Measurements from ENCODE around the gene CTNND2. TPM values are rescaled to one million over a fixed set of nuclear protein-coding genes. Genes with fewer than 3 reads are reported as not detected.

Gene CTNND2
- polyA plus RNA-seq, 1 donor = 0.75 TPM

DNA sequence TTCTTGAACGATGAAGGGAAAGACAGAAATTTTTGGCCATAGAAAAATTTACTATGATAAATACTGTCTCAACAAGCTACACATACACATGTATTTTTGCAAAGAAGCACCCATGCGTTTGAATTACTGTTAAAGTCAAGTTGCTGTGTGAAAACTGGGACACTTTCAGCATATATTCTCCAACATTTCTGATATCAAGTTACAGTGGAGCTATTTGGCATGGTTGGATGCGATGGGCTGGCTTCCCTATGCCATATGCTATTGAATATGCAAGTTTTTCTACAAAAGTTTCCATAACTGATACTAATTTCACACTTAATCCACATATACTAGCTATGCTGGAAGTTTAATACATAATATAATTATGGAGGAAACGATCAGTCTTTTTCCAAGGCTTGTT lies 381.4 kb downstream of the CTNND2 start:
- no peak for DNase-seq (ENCODE audit: low read depth)

DNA sequence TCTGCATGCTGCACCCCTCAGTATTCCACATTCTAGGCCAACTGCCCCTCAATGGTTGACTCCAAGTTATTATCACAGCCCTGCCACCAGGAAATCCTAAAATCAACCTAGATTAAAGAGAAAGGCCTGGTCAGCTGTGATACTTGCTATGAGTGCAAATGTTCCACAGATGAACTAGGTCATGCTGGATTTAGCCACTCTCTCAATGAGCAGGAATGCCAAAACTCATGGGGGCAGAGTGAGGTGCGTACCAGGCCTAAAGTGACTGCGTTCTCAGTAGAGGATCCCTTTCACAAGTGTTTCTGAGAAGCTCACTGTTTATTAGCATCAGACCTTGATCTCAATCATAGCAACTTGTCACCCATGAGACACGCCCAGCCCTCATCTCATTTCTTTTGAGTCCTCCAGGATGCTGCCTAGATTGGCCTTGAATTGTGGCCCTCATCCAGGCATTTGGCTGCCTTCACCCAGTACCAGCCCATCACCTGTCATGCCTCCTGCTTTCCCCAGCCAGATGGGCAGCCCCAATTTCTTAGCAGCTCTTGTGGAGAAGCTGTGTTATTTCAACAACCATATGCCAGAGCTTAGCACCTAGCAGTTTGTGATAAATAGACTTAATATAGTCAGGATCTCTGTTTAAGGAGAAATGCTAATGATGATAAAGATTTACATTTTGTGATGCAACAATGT lies 383.9 kb downstream of the CTNND2 start:
- DNase-seq (ENCODE audit: low read depth) = no peak

DNA sequence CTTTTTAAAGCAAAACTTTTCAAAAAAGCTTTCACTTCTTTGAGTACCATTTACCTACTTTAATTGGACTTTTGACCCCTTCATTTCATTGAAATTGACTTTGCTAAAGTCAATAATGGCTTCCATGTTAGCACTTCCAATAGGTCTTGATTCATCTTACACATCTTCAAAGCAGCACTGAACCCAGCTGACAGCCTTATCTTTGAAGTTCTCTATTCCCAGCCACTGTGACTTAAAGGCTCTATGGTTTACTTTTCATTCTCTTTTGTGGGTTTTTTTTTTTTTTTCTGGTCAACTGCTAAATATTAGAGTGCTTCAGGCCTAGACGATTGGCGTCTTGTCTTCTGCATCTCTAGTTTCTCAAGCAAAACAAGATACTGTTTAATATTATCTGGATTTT lies 385.0 kb downstream of the CTNND2 start:
- DNase-seq (ENCODE audit: low read depth) = no peak

DNA sequence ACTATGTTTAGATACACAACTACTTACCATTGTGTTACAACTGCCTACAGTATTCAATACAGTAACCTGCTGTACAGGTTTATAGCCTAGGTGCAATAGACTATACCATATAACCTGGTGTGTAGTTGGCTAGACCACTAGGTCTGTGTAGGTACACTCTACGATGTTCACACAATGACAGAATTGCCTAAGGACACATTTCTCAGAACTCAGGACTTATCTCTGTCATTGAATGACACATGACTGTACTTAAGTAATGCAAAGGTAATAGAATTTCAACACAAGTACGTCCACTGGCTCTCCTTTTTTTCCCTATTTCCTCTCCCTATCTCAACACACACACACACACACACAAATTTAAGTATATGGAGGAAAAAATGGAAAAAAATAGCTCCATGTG lies 385.6 kb downstream of the CTNND2 start:
- DNase-seq (ENCODE audit: low read depth) = no peak

DNA sequence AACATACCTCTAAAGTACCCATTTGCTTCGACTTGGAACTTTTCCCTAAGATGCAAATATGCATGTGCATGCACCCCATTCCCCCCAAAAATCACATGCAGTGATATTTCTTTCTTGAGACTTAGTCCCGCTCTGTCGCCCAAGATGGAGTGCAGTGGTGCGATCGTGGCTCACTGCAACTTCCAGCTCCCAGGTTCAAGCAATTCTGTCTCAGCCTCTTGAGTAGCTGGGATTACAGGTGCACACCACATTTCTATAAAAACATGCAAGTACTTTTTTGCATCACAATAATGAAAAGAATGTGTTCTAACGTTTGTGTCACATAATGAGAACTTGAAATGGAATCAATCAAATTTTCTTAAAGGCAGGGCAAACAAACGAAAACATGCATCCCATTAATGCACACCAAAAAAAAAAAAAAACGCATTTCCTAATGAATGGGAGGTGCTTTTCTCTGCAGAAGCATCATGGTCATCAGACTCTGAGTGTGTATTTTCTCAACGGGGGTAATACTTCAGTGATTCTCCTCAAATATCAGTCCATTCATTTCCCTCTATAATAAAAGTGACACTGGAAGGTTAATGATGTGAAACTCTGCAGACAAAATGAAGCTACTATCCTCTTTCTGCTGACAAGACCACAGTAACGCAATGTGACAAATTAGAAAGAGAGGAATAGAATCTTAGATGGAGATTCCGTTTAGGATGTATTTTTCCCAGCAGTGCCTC lies 389.4 kb downstream of the CTNND2 start:
- no peak for DNase-seq (ENCODE audit: low read depth)

DNA sequence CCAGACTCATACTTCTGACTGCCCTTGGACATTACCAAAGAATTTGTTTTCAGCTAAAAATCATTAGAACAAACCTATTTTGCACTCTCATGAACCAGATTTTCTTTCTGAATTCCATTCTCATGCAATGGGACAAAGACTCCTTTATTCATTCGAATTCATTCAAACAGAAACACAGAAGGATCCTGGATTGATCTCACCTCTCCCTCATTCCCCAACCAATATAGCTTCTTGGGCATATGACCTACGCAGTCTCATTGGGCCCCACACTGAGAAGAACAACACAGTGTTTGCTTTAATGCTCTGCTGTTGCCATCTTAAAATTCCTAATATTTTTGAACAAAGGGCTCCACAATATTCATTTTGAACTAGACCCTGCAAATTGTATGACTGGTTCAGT lies 392.4 kb downstream of the CTNND2 start:
- DNase-seq (ENCODE audit: low read depth) = no peak

DNA sequence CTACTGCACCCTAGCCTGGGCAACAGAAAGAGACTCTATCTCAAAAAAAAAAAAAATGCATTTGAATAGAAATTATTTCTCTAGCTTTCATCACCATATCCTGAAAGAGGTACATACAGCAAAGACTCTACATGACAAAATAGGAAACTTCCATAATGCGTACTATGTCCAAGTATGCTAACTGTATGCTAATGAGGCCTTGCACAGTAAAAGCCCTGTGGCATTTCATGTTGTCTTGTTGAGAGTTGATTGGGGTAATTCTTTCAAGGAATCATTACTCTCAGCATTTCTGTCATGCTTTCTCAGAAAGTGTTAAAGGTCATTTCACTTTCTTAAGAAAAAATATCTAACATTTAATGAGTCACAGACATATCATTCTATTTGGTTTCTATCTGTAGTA lies 393.4 kb downstream of the CTNND2 start:
- no peak for DNase-seq (ENCODE audit: low read depth)

DNA sequence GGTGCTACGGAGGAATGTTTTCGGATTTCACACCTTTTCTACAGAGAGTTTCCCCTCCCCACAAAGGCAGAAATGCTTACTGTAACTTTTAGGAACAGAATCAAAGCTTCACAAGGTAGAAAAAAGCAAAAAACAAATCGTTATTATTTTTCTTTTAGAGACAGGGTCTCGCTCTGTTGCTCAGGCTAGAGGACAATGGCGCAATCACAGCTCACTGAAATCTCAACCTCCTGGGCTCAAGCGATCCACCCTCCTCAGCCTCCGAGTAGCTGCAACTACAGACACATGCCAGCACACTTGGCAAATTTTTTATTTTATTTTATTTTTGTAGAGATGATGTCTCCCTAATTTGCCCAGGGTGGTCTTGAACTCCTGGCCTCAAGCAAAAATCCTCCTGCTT lies 394.5 kb downstream of the CTNND2 start:
- DNase-seq (ENCODE audit: low read depth) = no peak

DNA sequence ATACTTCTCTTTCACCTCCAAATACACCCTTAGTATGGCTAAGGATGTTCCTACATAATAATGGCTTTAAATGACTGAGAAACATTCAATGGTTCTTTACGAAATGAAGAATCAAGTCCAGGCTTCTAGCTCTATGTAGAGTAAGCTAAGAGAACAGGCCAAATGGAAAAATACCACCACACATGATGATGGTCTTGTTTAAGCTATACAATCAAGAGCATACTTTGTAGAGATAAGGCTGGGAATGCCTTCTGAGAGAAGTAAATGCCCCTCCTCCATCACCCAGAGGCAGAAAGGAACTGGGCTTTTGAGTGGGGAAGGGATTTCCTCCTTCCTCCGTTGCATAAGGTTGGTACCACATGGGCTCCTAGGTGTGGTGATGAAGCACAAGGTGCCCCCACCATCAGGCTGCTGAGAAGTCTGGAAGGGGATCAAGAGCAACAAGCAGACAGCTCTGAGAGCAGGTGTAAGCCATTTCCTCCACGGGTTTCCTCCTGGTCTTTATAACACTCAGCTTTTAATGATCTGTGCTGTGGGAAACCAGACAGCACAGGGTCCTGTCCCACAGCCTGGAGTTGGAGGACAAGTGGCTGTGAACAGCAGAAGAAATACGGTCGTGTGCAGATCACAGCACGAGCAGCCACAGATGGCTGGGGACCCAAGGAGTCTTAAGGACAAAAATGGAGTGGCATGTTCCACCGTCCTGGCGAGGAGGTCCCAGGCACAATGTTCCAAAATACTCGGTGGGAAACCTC lies 396.9 kb downstream of the CTNND2 start:
- no peak for DNase-seq (ENCODE audit: low read depth)

DNA sequence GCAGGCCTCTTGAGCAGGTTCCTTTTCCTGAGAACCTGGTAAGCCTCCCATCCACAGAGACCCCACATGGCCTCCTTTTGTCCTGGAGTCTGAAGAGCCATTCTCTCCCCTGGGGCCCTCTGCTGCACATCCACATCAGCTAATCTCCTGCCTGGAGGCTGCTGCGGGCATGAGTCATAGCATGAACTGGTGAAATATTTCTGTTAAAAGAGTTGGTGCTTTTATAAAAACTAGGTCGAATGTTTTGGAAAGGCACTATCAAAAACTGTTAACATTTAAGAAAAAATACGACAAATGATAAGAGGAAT lies 399.4 kb downstream of the CTNND2 start:
- DNase-seq (ENCODE audit: low read depth) = no peak

DNA sequence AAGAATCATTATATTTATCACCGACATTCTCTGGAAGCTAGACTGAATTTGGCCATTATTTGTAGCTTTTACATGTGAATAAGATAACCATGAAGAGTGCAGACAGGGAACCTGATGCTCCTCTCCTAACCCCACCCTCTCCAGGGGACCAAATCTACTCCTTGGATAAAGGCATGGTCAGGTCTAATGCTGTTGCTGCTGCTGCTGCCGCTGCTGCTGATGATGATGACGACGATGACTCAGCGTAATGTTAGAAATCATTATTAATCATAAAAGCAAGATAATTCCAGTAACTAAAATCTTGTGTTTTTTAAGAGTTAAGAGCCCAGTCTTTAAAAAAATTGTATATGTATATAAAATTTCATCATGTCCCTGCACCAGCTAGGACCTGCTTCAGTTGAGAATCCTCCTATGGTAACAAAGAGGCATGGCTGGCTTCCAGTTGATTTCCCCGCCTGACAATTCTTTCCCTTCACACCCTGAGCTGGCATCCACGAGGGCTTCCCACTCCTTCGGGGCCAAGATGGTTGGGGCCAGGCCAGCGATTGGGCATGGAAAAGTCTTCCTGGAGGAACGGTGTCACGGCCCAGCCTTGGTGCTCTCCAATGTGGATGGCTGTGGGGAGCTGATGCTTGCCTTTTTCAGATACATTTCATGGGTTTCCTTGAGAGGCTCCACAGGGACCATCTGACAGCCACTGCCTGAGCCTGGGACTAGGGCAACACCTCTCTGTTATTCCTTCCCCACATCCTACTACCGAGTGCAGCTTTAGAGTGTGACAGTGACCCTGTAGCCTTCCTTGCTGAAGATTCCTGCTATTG lies 400.0 kb downstream of the CTNND2 start:
- DNase-seq (ENCODE audit: low read depth) = no peak

DNA sequence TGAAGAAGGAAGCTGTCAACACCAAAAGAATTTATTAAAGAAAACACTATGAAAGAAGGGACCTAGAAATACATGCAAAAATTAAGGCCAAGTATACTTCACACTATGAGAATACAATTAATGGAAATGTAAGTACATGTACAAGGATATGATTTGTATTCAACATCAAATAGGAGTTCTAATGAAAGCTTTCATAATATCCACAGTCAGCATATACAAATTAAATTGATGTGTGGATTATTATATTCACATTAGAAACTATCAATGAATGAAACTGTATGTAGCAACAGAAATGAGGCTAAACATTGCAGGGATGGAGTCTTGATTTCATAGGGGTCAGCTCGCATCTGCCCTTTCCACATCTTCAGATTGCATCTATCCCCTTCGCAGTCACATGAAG lies 401.5 kb downstream of the CTNND2 start:
- no peak for DNase-seq (ENCODE audit: low read depth)

DNA sequence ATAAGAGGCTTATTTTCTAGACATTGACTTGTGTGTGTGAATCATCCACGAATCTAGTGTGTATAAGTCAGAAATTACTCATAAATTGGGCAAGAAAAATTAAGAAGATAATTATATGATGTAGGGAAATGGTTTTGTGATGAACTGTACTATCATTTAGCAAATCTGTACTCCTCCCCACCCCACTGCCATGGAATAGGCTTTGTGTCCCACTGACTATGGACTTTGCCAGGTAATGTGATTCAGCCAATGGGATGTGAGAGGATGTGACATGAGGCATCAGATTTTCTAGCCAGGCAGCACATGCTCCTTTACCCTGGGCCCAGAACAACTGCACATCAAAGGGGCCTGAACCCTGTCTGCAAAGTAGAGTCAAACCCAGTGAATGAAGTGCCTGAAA lies 406.6 kb downstream of the CTNND2 start:
- DNase-seq (ENCODE audit: low read depth) = no peak

DNA sequence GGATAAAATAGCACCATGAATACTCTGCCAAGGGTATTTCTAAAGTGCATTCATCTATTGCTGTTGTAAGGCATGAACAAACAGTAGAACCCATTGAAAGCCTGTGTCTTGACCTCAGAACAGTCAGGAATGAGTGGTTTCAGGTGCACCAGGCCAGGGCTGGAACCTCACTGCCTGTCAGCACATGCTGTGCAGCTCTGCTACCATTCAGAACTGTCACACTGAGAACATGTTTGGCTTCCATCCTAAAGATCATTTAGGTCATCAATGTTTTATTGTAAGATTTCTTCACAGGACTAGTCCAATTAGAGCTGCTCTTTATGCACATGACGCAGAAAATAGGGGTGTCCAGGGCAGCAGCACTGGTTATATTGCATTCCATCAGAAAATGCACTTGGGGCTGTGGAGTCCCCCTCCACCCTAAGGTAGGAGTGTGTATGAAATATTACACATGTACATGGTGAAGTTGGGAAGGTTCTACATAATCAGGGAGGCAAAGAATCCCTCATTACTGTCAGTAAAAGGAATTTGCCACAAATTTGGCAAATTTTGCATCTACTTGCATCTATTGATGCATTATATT lies 408.0 kb downstream of the CTNND2 start:
- DNase-seq (ENCODE audit: low read depth) = no peak

DNA sequence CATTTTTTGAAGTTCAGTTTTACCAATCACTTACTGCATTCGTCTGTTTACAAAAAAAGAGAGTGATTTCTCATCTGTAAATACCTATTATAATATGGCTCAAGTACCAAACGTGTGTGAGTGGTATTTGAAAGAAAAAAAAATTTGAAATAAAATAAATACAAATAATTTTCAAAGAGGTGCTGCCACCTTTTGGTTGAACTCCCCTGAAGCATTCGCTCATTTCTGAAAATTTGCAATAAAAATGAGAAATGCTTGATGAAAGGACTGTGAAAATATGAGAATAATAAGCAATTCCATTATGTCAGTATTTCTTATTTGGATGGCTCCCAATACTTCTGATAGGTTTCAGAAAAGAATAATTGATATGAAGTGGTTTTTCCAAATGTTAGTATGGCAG lies 409.9 kb downstream of the CTNND2 start:
- no peak for DNase-seq (ENCODE audit: low read depth)

DNA sequence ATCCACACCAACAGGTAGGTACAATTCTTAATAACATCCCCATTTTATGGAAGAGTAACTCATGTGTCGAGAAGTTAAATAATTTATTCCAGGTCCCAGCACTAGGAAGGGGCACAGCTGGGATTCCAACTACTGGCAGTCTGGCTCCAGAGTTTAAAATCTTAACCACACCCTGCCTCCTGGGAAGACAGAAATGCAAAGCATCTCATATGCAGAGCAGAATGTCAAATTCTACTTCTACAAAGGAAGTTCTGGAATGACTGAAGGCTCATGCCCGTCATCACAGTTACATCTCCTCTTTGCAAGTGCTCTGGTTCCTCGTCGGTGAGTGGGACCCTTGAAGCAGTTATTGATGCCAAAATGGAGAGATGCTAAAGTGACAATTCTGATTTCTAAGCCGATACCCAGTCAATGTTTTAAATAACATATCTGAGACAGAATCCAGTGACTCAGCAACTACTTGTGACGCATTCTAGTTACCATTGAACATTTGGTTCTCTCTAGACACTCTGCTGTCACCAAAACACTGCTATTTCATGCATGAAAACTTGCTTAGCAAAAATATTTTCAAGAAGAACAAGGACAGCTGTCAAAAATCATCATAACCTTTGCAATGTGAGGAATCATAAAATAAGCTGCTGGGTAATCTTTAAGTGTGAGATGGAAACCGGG lies 412.7 kb downstream of the CTNND2 start:
- DNase-seq (ENCODE audit: low read depth) = no peak

DNA sequence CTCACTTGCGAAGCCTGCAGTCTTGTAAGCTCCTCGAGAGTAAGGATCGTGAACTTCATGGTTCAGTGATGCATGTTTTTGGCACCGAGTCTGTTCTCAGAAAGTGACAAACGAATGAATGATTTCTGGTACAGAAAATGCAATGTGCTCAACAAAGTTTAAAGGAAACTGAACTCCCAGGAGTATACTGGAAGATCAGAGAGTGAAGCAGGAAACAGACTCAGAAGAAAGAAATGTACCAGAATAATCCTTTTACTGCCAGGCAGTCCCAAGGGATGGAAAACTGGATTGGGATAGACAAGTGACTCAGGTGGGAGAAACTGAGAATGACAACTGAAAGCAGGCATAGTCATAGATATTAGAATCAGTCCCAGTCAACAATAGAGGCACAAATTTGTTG lies 420.6 kb downstream of the CTNND2 start:
- no peak for DNase-seq (ENCODE audit: low read depth)

DNA sequence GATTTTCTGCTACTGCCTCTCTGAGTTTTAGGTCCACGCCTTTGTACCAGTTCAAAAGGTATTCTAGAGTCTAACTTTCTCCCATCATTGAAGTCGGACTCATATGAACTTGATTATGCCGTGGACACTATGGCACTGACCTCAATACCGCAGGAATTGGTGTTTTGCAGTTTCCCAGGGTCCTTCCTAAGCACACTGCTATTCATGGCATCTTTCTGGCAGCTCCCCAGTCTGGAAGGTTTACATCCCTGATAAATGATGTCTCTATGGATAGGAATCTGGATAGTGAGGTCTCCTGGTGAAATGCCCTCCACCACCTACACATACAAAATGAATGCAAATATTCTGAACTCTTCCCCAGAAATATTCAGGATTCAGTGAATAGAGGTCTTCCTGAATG lies 422.2 kb downstream of the CTNND2 start:
- DNase-seq (ENCODE audit: low read depth) = no peak

DNA sequence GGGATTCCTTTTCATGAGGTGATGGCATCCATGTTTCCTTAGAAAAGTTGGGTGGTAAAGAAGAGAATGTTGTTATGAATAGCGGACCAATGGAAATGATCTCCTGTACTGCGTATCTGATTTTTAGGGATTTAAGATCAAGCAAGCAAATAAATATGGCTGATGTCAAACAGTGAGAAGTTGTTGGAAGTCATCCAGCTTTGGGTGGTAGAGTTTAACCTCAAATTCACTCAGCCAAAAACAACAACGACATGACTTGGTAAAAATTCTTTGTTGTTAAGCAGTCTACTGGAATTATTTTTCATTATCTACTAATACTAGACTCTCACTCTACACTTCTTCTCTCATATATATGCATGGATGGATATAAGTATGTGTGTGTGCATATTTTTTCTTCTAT lies 426.5 kb downstream of the CTNND2 start:
- DNase-seq (ENCODE audit: low read depth) = no peak

DNA sequence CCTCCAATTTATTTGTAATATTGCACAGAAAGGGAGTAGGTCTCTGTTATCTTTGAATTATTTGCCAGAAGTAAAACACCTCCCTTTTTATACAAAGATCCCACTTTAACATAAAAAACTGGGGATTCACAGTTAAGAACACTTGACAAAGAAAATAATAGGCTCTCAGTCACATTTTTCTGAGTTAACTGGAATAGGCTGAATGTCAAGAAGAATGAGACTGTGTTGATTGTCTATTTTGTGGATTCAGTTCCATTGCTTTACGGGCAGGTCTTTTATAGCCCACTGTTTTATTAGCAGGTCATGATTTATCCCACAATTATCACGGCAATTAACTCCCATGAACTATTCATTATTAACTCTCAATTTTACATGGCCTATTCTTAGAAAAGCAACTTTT lies 427.4 kb downstream of the CTNND2 start:
- no peak for DNase-seq (ENCODE audit: low read depth)

DNA sequence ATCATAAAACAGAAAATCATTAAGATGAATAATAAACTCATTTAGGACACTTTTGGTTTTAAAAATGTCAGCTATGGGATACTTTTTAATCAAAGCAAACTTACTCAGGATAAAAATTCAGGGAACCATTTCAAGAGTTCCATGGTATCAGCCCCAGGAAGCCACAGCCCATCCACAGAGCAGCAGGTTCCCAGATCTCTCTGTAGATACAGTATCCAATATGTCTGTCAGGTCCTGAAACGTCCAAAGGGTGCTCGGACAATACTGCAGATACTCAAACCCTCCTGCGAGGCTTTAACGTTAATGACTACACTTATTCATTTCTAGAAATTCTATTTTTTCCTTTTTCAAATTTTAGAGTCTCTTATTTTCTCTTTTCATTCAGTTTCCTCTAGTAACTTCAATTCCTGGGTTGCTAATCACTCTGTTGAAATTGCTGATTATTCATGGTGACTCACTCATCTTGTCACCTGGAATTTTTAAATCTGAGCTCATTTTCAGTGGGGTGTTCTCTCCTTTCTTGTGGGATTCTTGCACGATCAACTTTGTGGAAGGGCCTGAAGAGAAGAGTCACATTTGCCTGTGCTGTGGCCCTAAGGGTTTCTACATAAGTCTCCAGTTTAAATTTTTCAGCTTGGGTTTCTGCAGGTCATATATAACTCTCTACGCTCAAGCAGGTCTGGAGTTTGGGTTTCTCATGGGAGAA lies 435.8 kb downstream of the CTNND2 start:
- no peak for DNase-seq (ENCODE audit: low read depth)
